HepG2 (cell line): ENCODE data around the gene TXNRD2. TPM values are rescaled to one million over a fixed set of nuclear protein-coding genes. Genes with fewer than 3 reads are reported as not detected.

Experiments
- HNF4A ChIP-seq: sonication (generic); formaldehyde crosslinking; IDR thresholded peaks from 2 replicates; pipeline ENCODE4 v1.4.0; 2020; ENCODE audit warnings: missing genetic modification reagents
- KAT2B ChIP-seq: fragments of 150-350 bp; IDR thresholded peaks from 2 replicates; pipeline ENCODE4 v1.6.1; 2014; ENCODE audit warnings: low read depth, low read length, borderline replicate concordance
- LCORL ChIP-seq, 2 experiments: fragments of 450-650 bp in 1 of 2; sonication (generic) in 1 of 2; formaldehyde crosslinking in 1 of 2; IDR thresholded peaks; 2 replicates each; pipeline versions ENCODE4 v1.5.0 to v1.6.1; 2017 to 2020; ENCODE audit warnings: antibody characterized with exemption in 1 of 2, missing genetic modification reagents in 1 of 2
- PRPF4 ChIP-seq: fragments of 200-400 bp; formaldehyde crosslinking; IDR thresholded peaks from 2 replicates; pipeline ENCODE4 v1.6.1; 2016; ENCODE audit warnings: low read length, low read depth; ENCODE audit not compliant: poor library complexity, severe bottlenecking
- REPIN1 ChIP-seq: sonication (generic); formaldehyde crosslinking; IDR thresholded peaks from 2 replicates; pipeline ENCODE4 v1.8.0; 2022; ENCODE audit warnings: missing genetic modification reagents, low read depth, mild to moderate bottlenecking, borderline replicate concordance
- U2AF1 ChIP-seq: fragments of 200-400 bp; formaldehyde crosslinking; optimal IDR thresholded peaks from 2 replicates; pipeline ENCODE3; 2017; ENCODE audit warnings: mild to moderate bottlenecking, low read depth, low read length
- ZFP36 ChIP-seq: fragments of 150-350 bp; IDR thresholded peaks from 2 replicates; pipeline ENCODE4 v1.6.1; 2018; ENCODE audit warnings: borderline replicate concordance, low read length, low read depth; ENCODE audit not compliant: partially characterized antibody
- ZFYVE20 ChIP-seq: sonication (generic); formaldehyde crosslinking; IDR thresholded peaks from 2 replicates; pipeline ENCODE4 v1.8.0; 2023; ENCODE audit warnings: low read depth, mild to moderate bottlenecking, moderate library complexity, missing genetic modification reagents, borderline replicate concordance
- ZMYM2 ChIP-seq: sonication (generic); formaldehyde crosslinking; IDR thresholded peaks from 2 replicates; pipeline ENCODE4 v1.8.0; 2022; ENCODE audit warnings: mild to moderate bottlenecking, missing genetic modification reagents
- ZNF12 ChIP-seq: sonication (generic); formaldehyde crosslinking; IDR thresholded peaks from 2 replicates; pipeline ENCODE4 v1.5.0; 2020; ENCODE audit warnings: missing genetic modification reagents
- ZNF263 ChIP-seq: sonication (generic); formaldehyde crosslinking; IDR thresholded peaks from 2 replicates; pipeline ENCODE4 v1.4.0; 2020; ENCODE audit warnings: missing genetic modification reagents
- ZNF468 ChIP-seq: sonication (generic); formaldehyde crosslinking; IDR thresholded peaks from 2 replicates; pipeline ENCODE4 v1.8.0; 2022; ENCODE audit warnings: mild to moderate bottlenecking, moderate library complexity, missing genetic modification reagents
- ZNF530 ChIP-seq: sonication (generic); formaldehyde crosslinking; IDR thresholded peaks from 2 replicates; pipeline ENCODE4 v1.5.0; 2020; ENCODE audit warnings: low read depth, mild to moderate bottlenecking, missing genetic modification reagents
- ZNF563 ChIP-seq: sonication (generic); formaldehyde crosslinking; IDR thresholded peaks from 2 replicates; pipeline ENCODE4 v1.8.0; 2022; ENCODE audit warnings: mild to moderate bottlenecking, moderate library complexity, missing genetic modification reagents
- ZNF607 ChIP-seq: sonication (generic); formaldehyde crosslinking; IDR thresholded peaks from 2 replicates; pipeline ENCODE4 v1.5.1; 2020; ENCODE audit warnings: missing genetic modification reagents, mild to moderate bottlenecking, borderline replicate concordance
- ZNF615 ChIP-seq: sonication (generic); formaldehyde crosslinking; IDR thresholded peaks from 2 replicates; pipeline ENCODE4 v1.5.0; 2020; ENCODE audit warnings: mild to moderate bottlenecking, missing genetic modification reagents, borderline replicate concordance
- ZNF672 ChIP-seq: sonication (generic); formaldehyde crosslinking; IDR thresholded peaks from 2 replicates; pipeline ENCODE4 v1.8.1; 2022; ENCODE audit warnings: missing genetic modification reagents
- polyA plus RNA-seq, 8 experiments: library from polyadenylated mRNA; depleted of rRNA in 3 of 8; stranded (reverse) in 7 of 8; unstranded in 1 of 8; fragments of >200 nt; fragmentation: Illumina TruSeq in 4 of 8; extraction: Trizol in 4 of 8; gene quantifications; 2 replicates each; pipeline versions ENCODE4 v1.2.1 to v1.2.3, GENCODE V29; 2011 to 2016; ENCODE audit warnings: low read depth in 4 of 8, missing spikeins in 1 of 8, mixed read lengths in 1 of 8; ENCODE audit not compliant: insufficient read depth in 1 of 8
- total RNA-seq, 5 experiments: library from RNA; depleted of rRNA; stranded (reverse); fragments of >200 nt; fragmentation: Illumina TruSeq; extraction: Trizol; gene quantifications; 2 replicates each; pipeline ENCODE4 v1.2.3, GENCODE V29; 2016; ENCODE audit warnings: low read depth in 1 of 5
- TF ChIP-seq, protein P1 (sequence below): sonication (generic); formaldehyde crosslinking; IDR thresholded peaks from 2 replicates; pipeline ENCODE4 v1.4.0; 2020; ENCODE audit warnings: low read depth, missing genetic modification reagents
- TF ChIP-seq, protein P2 (sequence below): sonication (generic); formaldehyde crosslinking; IDR thresholded peaks from 2 replicates; pipeline ENCODE4 v1.4.0; 2020; ENCODE audit warnings: missing genetic modification reagents
- TF ChIP-seq, protein P3 (sequence below): IDR thresholded peaks from 2 replicates; pipeline ENCODE4 v1.6.1; 2016; ENCODE audit warnings: mild to moderate bottlenecking, missing biosample characterization, missing genetic modification reagents
- TF ChIP-seq, protein P4 (sequence below): sonication (generic); formaldehyde crosslinking; IDR thresholded peaks from 2 replicates; pipeline ENCODE4 v1.8.1; 2023; ENCODE audit warnings: mild to moderate bottlenecking, missing genetic modification reagents
- TF ChIP-seq, protein P5 (sequence below): IDR thresholded peaks from 2 replicates; pipeline ENCODE4 v1.6.1; 2016; ENCODE audit warnings: mild to moderate bottlenecking

Gene TXNRD2
- total and polyA plus RNA-seq, 2 of the 13 experiments (the other 11 are each of a cell fraction or from before 2014, with no cell fraction given) = 17.5 to 18.6 TPM

DNA sequence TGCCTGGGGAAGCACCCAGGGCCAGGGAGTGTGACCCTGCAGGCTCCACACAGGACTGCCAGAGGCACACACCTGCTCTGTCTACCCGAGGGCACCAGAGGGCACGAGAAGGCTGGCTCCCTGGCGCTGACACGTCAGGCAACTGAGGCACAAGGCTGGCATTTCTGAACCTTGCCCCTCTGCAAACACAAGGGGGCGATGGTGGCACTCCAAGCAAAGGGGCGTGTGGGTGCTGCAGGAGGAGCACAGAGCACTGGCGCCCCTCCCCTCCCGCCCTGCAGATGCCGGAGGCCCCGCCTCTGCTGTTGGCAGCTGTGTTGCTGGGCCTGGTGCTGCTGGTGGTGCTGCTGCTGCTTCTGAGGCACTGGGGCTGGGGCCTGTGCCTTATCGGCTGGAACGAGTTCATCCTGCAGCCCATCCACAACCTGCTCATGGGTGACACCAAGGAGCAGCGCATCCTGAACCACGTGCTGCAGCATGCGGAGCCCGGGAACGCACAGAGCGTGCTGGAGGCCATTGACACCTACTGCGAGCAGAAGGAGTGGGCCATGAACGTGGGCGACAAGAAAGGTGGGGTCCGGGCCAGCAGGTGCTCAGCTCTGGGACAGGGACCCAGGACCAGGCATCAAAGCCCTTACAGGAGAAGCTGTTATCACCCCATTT lies 20.8 kb upstream of the TXNRD2 start (continued):
- TF ChIP-seq ZNF12 (CRISPR knock-in tag) (no peak), HNF4A (0 out of 2 replicates have a peak, but pooled peaks have one; percentile 3), ZFP36 (no peak), LCORL (IDR thresholded peaks at IDR 0.05) (no peak), LCORL (CRISPR knock-in tag; IDR thresholded peaks at IDR 0.05) (no peak), ZNF563 (CRISPR knock-in tag) (0 out of 2 replicates have a peak, but pooled peaks have one; percentile 30), ZNF263 (no peak), ZFYVE20 (CRISPR knock-in tag) (no peak), ZNF530 (no peak), REPIN1 (CRISPR knock-in tag) (no peak), KAT2B (no peak), ZNF615 (CRISPR knock-in tag) (no peak), PRPF4 (no peak), ZNF468 (CRISPR knock-in tag) (no peak), U2AF1 (peak; percentile 84), ZNF672 (CRISPR knock-in tag) (no peak; the same call in 1 of the 2 replicates), ZMYM2 (no peak), ZNF607 (CRISPR knock-in tag) (no peak)
- TF ChIP-seq, protein P1, sequence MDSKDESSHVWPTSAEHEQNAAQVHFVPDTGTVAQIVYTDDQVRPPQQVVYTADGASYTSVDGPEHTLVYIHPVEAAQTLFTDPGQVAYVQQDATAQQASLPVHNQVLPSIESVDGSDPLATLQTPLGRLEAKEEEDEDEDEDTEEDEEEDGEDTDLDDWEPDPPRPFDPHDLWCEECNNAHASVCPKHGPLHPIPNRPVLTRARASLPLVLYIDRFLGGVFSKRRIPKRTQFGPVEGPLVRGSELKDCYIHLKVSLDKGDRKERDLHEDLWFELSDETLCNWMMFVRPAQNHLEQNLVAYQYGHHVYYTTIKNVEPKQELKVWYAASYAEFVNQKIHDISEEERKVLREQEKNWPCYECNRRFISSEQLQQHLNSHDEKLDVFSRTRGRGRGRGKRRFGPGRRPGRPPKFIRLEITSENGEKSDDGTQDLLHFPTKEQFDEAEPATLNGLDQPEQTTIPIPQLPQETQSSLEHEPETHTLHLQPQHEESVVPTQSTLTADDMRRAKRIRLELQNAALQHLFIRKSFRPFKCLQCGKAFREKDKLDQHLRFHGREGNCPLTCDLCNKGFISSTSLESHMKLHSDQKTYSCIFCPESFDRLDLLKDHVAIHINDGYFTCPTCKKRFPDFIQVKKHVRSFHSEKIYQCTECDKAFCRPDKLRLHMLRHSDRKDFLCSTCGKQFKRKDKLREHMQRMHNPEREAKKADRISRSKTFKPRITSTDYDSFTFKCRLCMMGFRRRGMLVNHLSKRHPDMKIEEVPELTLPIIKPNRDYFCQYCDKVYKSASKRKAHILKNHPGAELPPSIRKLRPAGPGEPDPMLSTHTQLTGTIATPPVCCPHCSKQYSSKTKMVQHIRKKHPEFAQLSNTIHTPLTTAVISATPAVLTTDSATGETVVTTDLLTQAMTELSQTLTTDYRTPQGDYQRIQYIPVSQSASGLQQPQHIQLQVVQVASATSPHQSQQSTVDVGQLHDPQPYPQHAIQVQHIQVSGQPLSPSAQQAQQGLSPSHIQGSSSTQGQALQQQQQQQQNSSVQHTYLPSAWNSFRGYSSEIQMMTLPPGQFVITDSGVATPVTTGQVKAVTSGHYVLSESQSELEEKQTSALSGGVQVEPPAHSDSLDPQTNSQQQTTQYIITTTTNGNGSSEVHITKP (CRISPR knock-in tag) = 0 out of 2 replicates have a peak, but pooled peaks have one; percentile 12
- TF ChIP-seq, protein P2, sequence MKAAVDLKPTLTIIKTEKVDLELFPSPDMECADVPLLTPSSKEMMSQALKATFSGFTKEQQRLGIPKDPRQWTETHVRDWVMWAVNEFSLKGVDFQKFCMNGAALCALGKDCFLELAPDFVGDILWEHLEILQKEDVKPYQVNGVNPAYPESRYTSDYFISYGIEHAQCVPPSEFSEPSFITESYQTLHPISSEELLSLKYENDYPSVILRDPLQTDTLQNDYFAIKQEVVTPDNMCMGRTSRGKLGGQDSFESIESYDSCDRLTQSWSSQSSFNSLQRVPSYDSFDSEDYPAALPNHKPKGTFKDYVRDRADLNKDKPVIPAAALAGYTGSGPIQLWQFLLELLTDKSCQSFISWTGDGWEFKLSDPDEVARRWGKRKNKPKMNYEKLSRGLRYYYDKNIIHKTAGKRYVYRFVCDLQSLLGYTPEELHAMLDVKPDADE (CRISPR knock-in tag) = no peak
- TF ChIP-seq, protein P3, sequence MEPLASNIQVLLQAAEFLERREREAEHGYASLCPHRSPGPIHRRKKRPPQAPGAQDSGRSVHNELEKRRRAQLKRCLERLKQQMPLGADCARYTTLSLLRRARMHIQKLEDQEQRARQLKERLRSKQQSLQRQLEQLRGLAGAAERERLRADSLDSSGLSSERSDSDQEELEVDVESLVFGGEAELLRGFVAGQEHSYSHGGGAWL (CRISPR knock-in tag) = no peak
- TF ChIP-seq, protein P4, sequence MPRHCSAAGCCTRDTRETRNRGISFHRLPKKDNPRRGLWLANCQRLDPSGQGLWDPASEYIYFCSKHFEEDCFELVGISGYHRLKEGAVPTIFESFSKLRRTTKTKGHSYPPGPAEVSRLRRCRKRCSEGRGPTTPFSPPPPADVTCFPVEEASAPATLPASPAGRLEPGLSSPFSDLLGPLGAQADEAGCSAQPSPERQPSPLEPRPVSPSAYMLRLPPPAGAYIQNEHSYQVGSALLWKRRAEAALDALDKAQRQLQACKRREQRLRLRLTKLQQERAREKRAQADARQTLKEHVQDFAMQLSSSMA = no peak
- TF ChIP-seq, protein P5, sequence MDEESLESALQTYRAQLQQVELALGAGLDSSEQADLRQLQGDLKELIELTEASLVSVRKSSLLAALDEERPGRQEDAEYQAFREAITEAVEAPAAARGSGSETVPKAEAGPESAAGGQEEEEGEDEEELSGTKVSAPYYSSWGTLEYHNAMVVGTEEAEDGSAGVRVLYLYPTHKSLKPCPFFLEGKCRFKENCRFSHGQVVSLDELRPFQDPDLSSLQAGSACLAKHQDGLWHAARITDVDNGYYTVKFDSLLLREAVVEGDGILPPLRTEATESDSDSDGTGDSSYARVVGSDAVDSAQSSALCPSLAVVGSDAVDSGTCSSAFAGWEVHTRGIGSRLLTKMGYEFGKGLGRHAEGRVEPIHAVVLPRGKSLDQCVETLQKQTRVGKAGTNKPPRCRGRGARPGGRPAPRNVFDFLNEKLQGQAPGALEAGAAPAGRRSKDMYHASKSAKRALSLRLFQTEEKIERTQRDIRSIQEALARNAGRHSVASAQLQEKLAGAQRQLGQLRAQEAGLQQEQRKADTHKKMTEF = peak; percentile 14; the same call in 1 of the 2 replicates
